Muscle layer of duodenum (tissue), 2 donors: ENCODE data around the gene MEIS3.

Experiments used
- H3K27ac ChIP-seq: one replicate; pipeline ENCODE4 v1.7.0; 2013; ENCODE audit warnings: mild to moderate bottlenecking, low read length
- H3K27me3 ChIP-seq: one replicate; pipeline ENCODE4 v1.7.0; 2013; ENCODE audit warnings: low read depth, mild to moderate bottlenecking, control low read depth, low read length
- H3K36me3 ChIP-seq, 2 donors: one replicate each; pipeline ENCODE4 v1.7.0; 2013; ENCODE audit warnings: low read length in 2 of 2, control low read depth in 1 of 2, mild to moderate bottlenecking in 1 of 2; ENCODE audit not compliant: insufficient read depth in 2 of 2, control insufficient read depth in 1 of 2
- H3K4me1 ChIP-seq, 2 donors: one replicate each; pipeline ENCODE4 v1.7.0; 2013; ENCODE audit warnings: low read length in 2 of 2, mild to moderate bottlenecking in 2 of 2, control low read depth in 1 of 2, moderate library complexity in 1 of 2; ENCODE audit not compliant: insufficient read depth in 2 of 2, control insufficient read depth in 1 of 2
- H3K4me3 ChIP-seq, 2 donors: one replicate each; pipeline ENCODE4 v1.7.0; 2013; ENCODE audit warnings: low read length in 2 of 2, low read depth in 1 of 2, mild to moderate bottlenecking in 1 of 2
- H3K9me3 ChIP-seq, 2 donors: one replicate each; pipeline ENCODE4 v1.7.0; 2013; ENCODE audit warnings: low read length in 2 of 2, control low read depth in 1 of 2, mild to moderate bottlenecking in 1 of 2; ENCODE audit not compliant: control insufficient read depth in 1 of 2
- donor health status: healthy.

MEIS3 gene

DNA sequence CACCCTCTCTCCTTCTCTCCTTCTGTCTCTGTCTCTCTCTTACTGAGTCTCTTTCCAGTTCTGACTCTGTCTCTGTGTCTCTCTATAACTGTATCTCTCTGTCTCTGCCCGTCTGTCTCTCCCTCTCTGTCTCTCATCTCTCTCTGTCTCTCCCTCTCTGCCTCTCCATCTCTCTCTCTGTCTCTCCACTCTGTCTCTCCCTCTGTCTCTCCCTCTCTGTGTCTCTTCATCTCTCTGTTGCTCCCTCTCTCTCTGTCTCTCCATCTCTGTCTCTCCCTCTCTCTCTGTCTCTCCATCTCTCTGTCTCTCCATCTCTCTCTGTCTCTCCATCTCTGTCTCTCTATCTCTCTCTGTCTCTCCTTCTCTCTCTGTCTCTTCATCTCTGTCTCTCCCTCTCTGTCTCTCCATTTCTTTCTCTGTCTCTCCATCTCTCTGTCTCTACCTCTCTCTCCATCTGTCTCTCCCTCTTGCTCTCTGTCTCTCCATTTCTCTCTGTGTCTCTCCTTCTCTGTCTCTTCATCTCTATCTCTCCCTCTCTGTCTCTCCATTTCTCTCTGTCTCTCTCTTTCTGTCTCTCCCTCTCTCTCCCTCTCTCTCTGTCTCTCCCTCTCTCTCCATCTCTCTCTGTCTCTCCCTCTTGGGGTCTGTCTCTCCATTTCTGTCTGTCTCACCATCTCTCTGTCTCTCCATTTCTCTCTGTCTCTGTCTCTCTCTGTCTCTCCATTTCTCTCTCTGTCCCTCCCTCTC lies 3.3 kb upstream of the MEIS3 start:
- H3K36me3 ChIP-seq, result no peaks in the 10 kb centered on the region
- H3K27me3 ChIP-seq, result peaks cover 32% of the 10 kb centered on the region
- no peaks in the 10 kb centered on the region for H3K9me3 ChIP-seq
- H3K4me3 ChIP-seq, result no peak overlapping the region
- H3K27ac ChIP-seq, result no peak overlapping the region
- peaks cover 0 to 40% of the 10 kb centered on the region in 2 donors for H3K4me1 ChIP-seq

DNA sequence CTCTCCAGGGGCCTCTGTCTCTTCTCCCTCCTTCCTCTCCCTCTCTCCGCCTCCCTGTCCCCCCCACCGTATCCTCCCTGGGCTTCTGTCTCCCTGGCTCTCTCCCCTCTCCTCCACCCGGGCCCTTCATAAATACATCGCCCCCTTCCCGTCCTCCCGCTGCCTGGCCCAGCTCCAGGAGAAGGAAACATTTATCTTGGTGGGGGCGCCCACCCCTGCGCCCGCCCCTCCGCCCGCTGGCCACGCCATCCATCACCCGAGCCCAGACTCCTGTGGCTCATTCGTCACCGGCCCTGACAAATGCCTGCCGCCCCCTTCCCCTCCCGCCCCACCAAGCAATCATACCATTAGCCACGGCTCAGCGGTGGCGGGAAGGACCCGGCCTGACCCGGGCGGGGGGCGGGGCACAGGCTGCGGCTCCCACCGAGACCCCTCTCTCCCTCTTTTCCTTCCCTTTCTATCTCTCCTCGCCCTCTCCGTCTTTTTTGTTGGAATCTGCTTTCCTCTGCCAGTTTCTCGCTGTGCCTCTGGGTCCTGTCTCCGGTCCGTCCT lies 2.6 kb upstream of the MEIS3 start:
- Histone ChIP-seq H3K27ac (no peak overlapping the region), H3K36me3 (no peaks in the 10 kb centered on the region), H3K4me3 (no peak overlapping the region), H3K9me3 (no peaks in the 10 kb centered on the region), H3K27me3 (peaks cover 38% of the 10 kb centered on the region), H3K4me1 (peaks cover 0 to 41% of the 10 kb centered on the region in 2 donors)

DNA sequence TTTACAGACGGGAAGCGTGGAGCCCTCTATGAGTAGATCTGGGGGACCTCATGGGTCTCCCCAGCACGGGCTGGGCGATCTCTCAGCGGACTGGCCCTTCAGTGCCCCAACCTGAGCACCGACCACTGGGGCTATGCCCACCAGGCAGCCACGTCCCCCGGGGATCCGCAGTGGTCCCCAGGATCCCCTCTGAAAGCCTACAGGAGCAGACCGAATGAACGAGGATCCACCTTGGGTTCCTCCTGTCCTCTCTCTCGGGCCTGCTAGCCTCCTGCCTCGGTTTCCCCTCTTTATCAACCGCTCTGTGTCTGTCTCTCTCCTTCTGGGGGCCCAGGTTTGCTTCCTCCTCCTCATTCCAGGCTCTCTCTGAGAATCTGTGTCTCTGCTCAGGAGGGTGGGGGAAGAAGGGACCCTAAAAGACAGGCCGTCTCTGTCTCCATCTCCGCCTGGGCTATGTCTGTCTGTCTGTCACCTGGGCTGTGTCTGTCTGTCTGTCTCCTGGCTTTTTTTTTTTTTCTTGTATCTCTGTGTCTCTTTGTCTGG lies 2.0 kb upstream of the MEIS3 start:
- Histone ChIP-seq H3K36me3 (no peaks in the 10 kb centered on the region), H3K27ac (no peak overlapping the region), H3K27me3 (peaks cover 39% of the 10 kb centered on the region), H3K9me3 (no peaks in the 10 kb centered on the region), H3K4me3 (no peak overlapping the region), H3K4me1 (peaks cover 0 to 41% of the 10 kb centered on the region in 2 donors)

DNA sequence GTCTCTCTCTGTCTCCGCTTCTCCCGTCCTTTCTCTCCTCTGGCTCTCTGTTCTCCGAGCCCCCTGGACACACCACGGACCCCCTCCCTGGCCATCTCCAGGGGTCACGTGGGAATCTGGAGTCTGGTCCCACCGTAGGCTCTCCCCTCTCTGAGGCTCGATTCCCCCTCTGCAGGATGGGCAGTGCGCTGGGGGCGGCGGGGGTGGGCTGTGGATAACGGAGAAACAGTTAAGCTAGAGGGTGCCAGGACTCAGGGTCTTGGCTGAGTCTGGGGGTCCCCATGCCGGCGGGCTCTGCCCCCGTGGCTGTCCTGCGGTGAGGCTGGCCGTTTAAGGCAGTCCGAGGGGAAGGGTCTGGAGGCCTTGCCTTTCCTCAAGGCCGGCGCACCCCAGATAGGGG lies 462 bp upstream of the MEIS3 start:
- H3K36me3 ChIP-seq, result no peaks in the 10 kb centered on the region
- H3K4me3 ChIP-seq, result no peak overlapping the region
- H3K9me3 ChIP-seq, result no peaks in the 10 kb centered on the region
- H3K27me3 ChIP-seq, result peaks cover 42% of the 10 kb centered on the region
- peaks cover 0 to 41% of the 10 kb centered on the region in 2 donors for H3K4me1 ChIP-seq
- no peak overlapping the region for H3K27ac ChIP-seq

DNA sequence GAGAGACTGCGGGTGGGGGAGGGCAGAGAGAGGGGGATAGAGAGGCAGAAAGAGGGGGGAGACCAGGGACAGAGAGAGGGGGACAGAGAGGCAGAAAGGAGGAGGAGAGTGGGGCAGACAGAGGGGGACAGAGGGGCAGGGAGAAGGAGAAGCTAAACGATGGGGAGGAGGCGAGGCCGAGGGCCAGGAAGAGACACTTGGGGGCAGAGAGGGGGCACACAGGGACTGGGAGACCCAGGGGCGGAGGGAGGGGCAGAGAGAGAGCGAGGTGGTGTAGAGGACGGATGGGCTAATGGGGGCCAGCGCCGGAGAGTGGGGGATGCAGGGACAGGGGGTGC lies 666 bp downstream of the MEIS3 start:
- Histone ChIP-seq H3K27me3 (peaks cover 41% of the 10 kb centered on the region), H3K4me1 (peaks cover 0 to 41% of the 10 kb centered on the region in 2 donors), H3K4me3 (peak overlapping the region; percentile 37 to 60), H3K27ac (no peak overlapping the region), H3K36me3 (peaks cover 0 to 4% of the 10 kb centered on the region in 2 donors), H3K9me3 (no peaks in the 10 kb centered on the region)

DNA sequence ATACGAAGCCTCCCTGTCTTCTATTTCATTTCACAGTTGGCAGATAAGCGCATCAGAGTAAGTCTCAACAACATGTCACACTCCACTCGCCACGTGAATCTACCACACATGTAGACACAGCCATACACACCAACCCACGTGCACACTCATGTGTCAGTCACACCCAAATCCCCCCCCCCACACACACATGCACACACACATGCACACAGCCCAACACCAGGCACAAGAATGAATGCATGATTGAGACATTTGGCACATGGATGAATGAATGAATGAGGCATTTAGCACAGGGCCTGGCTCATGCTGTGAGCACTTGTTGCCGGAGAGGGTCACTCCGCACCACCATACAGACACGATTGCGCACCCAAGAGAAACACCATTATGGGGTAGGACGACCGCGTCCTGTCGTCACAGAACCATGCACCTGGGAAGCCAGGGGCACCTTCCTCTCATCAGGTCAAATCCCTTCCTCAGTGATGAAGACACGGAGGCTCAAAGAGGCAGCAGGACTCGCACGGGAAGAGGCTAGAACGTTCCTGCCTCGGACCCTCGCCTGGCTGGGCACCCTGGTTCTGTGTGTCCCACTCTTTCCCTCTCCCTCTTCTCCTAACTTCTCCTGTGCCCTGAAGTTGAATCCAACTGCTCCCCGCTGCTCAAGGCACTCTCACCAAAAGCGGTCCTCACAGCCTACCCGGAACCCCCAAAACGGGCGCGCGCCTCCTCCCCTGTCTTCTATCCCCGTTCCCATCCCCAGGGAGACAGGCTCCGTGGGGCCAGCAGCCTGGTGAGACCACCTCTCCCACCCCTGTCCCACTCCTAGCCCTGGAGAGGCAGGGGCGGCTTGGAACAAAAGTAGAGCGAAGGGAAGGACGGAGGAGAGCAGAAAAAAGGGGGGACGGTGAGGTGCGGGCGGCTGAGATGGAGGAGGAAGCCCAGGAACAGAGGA lies 1.3 kb downstream of the MEIS3 start:
- Histone ChIP-seq H3K27ac (no peak overlapping the region), H3K36me3 (peaks cover 0 to 4% of the 10 kb centered on the region in 2 donors), H3K9me3 (no peaks in the 10 kb centered on the region), H3K27me3 (peaks cover 35% of the 10 kb centered on the region), H3K4me1 (peaks cover 0 to 41% of the 10 kb centered on the region in 2 donors), H3K4me3 (peak overlapping the region; percentile 37 to 60)

DNA sequence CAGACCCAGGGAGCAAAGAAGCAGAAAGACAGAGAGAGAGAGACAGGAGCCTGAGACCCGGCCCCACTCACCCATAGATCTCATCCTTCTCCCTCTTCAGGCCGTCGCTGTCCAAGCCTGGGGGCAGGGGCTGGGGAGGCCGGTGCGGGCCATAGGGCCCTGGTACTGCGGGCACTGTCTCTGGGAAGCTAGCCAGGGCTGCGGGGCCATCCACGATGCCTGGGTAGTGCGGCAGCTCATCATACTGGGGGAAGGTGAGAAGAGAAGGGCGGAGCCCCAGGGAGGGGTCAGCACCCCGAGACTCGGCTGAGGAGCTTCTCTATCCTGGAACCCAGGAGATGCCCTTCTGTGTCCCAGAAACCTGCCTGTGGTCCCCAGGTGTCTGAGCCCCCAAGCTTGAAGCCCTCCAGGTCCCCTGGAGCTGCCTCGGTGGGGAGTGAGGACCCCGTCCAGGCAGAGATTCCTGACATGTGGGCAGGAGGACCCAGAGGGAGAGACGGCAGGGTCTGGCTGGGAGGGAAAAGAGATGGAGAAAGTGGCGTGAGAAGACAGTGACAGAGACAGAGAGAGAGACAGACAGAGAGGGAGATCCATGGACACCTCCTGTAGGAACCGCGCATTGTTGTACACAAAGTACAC lies 2.1 kb downstream of the MEIS3 start:
- peaks cover 0 to 41% of the 10 kb centered on the region in 2 donors for H3K4me1 ChIP-seq
- peak overlapping the region in 1 of 2 donors; percentile 60 for H3K4me3 ChIP-seq
- peaks cover 27% of the 10 kb centered on the region for H3K27me3 ChIP-seq
- no peak overlapping the region for H3K27ac ChIP-seq
- H3K36me3 ChIP-seq, result peaks cover 0 to 4% of the 10 kb centered on the region in 2 donors
- H3K9me3 ChIP-seq, result no peaks in the 10 kb centered on the region

DNA sequence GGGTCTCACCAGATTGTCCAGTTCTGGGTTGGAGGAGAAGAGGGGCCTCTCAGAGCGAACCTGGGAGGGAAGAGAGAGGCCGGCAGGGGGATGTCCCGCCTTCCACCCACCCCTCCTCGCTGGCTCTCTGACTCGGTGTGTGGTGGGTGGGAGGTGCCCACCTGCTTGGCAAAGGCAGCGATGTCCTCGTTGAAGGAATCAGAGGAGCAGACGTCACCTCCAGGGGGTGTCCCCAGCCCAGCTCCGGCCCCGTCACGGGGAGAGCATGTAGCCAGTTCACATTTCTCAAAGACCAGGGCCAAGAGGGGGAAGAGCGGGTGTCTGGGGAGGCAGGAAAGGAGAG lies 2.7 kb downstream of the MEIS3 start:
- Histone ChIP-seq H3K4me3 (no peak overlapping the region), H3K27me3 (peaks cover 21% of the 10 kb centered on the region), H3K9me3 (no peaks in the 10 kb centered on the region), H3K36me3 (peaks cover 0 to 4% of the 10 kb centered on the region in 2 donors), H3K27ac (no peak overlapping the region), H3K4me1 (peaks cover 0 to 37% of the 10 kb centered on the region in 2 donors)

DNA sequence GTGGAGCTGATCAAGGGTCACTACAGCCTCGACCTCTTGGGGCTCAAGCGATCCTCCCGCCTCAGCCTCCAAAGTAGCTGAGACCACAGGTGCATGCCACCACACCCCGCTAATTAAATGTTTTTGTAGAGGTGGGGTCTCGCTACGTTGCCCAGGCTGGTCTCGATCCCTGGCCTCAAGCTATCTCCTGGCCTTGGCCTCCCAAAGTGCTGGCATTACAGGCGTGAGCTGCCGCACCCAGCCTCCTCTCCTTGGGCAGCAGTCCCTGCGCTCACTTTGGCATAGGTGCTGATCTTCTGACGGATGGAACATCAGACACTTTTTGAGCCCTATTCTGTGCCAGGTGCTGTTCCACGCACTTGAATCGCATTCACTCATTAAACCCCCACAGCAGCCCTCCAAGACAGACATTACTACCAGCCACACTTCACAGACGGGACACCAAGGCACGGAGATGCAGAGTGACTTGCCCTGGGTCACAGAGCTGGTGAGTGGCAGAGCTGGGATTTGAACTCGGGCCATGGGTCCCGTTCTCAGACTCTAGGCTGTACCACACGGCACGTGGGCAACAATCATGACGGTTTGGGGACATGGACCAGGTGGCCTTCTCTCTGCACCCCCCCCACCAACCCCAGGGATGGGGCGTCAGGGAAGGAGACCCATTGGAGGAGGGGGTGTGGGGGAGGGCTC lies 3.2 kb downstream of the MEIS3 start:
- Histone ChIP-seq H3K4me1 (peaks cover 0 to 33% of the 10 kb centered on the region in 2 donors), H3K4me3 (no peak overlapping the region), H3K9me3 (no peaks in the 10 kb centered on the region), H3K36me3 (peaks cover 0 to 4% of the 10 kb centered on the region in 2 donors), H3K27ac (no peak overlapping the region), H3K27me3 (peaks cover 16% of the 10 kb centered on the region)

DNA sequence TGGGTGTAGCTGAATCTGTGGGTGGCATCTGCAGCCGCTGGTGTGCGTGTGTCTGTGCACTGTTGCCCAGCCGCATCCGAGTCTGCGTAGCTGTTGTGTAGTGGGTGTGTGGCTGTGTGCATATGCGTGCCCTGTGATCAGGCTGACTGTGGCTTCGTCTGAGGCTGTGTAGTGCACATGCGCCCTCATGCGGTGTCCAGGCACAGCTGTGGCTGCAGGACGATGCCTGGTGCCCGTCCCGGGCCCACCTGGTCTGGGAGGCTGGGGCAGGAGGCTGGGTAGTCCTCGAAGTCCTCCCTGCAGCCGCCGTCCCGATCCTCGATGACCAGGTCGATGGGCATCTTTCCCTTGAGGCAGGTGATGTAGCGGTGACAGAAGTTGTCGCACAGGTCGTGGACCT lies 4.9 kb downstream of the MEIS3 start:
- H3K4me3 ChIP-seq, result no peak overlapping the region
- H3K36me3 ChIP-seq, result peaks cover 0 to 4% of the 10 kb centered on the region in 2 donors
- no peaks in the 10 kb centered on the region for H3K9me3 ChIP-seq
- H3K4me1 ChIP-seq, result peaks cover 0 to 22% of the 10 kb centered on the region in 2 donors
- no peak overlapping the region for H3K27ac ChIP-seq
- peaks cover 13% of the 10 kb centered on the region for H3K27me3 ChIP-seq
